Measurements from ENCODE around the gene PGRMC1. TPM values are rescaled to one million over a fixed set of nuclear protein-coding genes. Genes with fewer than 3 reads are reported as not detected.
A peak's percentile ranks its signal among the peaks of the same experiment; 100 is the strongest.
"Not testable (repeated sequence)": the region's sequence is repeated elsewhere in the genome, so short reads cannot be mapped to it uniquely, and the experiment has no call there.

Gene PGRMC1
- 131 TPM for total RNA-seq

DNA sequence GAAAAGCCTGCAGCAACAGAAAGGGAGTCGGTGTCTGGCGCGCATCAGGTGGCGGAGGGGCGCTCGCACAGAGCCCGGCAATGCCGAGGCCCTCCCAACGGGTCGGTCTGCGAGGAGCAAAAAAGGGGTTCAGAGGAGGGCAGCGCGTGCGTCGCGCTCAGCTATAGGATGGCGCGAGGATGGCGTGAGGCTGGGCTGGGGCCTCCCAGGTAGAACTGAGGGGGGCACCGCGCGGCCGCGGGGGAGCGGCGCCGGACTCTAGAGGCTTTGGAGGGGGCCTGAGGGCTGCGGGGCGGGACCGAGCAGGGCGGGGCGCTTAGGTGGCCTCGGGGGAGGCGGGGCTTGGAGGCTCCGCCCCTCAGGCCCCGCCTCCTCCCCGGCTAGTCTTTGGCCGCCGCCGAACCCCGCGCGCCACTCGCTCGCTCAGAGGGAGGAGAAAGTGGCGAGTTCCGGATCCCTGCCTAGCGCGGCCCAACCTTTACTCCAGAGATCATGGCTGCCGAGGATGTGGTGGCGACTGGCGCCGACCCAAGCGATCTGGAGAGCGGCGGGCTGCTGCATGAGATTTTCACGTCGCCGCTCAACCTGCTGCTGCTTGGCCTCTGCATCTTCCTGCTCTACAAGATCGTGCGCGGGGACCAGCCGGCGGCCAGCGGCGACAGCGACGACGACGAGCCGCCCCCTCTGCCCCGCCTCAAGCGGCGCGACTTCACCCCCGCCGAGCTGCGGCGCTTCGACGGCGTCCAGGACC lies at the start of gene PGRMC1:
Gene PGRMC1 (plus strand): TSS at position 414 of the 751 bp plus-strand sequence. CDS start 79 bp downstream, at position 493.
- intact Hi-C loops (cut with DNase I): no loop called here

DNA sequence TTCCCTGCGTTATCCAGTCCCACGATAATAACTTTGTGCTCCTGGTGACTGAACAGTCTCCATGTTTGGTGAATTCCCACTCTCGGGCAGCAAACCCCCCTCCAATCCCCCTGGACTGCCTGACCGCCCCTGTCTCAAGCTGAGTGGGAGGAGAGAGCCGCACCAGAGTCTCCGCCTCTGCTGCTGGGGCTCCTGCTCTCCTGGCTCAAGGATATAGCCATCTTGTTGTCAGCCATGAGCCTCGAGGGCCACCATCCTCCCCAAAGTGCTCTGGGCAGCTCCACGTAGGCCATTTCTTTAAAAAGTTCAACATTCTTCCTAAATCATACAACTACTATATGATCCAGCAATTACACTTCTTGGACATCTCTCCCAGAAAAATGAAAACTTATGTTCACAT lies 49.3 kb upstream of the PGRMC1 start:
- intact Hi-C loops (cut with DNase I): no loop called here
- no peak for DNase-seq (ENCODE audit: low spot score)

More for the DNA sequence above, at the start of gene PGRMC1:
- peak; percentile 89 for DNase-seq (ENCODE audit: low spot score)
- peak; percentile 96 for ATAC-seq

DNA sequence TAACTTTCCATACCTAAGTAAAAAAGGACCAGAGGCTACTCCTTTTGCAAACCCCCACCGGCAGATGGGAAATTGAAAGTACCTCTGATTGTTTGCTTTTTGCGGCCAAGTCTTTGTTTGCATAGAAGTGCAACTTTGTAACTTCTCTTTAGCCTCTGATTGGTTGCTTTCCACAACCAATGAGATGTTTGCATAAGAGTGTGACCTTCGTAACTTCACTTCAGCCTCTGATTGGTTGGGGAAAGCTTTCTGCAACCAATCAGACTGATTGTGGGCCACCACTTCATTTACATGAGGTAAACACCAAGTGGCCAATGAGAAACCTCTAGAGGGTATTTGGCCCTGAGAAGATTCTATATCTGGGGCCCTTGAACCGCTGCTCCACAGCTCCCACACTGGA lies 48.8 kb upstream of the PGRMC1 start:
- DNase-seq (ENCODE audit: low spot score) (no peak), ATAC-seq (no peak)
- intact Hi-C loops (cut with DNase I): no loop called here

More for the DNA sequence above, 49.3 kb upstream of the PGRMC1 start:
- no peak for ATAC-seq

DNA sequence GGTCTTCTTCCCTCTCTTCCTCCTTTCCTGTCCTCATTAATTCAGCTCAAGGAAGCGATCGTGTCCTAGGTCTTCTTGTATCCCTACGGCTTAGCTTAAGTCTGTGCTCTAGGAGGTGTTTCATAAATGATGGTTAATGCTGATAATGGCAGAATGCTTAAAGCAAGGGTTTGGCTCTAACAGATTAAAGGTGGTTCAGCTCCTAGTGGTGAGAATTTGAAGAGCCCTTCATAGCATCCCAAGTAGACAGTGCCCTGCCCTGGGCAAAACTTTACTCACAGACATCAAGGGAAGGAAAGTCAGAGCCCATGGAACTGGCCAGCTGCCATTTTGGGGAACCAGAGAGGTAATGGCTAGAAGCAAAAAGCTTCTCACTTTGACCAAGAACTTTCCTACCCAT lies 47.0 kb upstream of the PGRMC1 start:
- DNase-seq (ENCODE audit: low spot score) (no peak), ATAC-seq (peak; percentile 1)
- intact Hi-C loops (cut with DNase I): no loop called here

DNA sequence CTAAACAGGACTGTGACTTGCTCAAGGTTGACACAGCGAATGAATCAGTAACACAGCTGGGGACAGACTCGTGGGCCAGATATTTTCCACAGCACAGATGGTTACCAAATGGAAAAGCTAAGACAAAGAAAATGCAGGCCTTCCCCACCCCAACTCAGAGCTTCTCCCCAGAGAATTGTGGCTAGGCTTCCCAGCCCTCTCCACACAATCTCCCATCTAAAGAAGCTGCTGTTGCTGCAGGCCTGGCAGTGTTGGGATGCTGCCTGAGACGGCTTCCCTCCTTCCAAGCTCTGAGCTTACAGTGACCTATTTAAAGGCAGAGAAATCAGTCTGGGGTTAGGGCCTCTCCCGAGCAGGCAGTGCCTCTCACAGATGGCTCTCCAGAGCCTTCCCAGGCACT lies 46.5 kb upstream of the PGRMC1 start:
- DNase-seq (ENCODE audit: low spot score): no peak
- ATAC-seq: peak; percentile 88
- intact Hi-C loops (cut with DNase I): no loop called here

DNA sequence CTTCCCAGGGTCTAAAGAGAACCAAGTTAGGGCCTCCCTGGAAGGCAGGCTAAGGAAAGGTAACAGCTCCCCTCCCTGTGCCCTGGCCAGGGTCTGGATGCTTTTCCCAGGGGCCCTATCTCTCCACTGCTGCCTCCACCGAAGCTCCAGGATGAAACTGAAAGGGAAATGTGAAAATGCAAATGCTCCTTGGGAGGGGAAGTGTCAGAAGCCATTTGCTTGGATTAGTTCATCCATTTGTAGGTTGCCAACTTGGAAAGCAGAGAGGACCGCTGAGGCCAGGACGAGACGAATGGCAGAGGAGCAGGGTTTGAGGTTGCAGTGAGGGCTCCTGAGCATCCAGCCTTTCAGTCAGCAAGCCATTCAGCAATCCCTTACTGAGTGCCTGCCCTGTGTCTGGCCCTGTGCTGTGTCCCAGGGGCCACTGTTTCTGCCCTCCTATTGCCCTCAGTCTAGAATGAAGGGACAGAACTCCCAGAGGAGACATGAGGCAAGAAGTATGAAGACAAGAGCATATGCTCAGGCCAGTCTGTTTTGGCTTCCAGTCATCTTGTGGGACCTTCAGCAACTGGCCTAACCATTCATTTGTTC lies 45.9 kb upstream of the PGRMC1 start:
- no peak for DNase-seq (ENCODE audit: low spot score)
- intact Hi-C loops (cut with DNase I): no loop called here
- ATAC-seq: peak; percentile 73

DNA sequence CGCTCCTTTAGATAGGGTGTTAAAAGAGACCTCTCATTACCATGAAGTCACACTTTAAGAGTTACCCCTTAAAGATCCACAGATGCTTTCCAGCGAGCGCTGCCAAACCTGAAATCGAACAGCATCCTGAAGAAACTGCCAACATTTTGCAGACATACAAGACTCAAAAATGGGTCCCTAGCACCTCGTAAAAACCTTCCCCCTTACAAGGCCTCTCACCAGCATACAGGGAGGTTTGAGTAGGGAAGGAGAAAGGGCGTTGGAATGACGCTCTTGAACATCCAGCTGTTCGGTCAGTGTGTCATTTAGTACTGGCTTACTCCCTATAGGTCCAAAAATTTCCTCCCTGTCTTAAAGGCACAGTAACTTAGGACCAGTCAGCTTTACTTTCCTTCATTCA lies 45.3 kb upstream of the PGRMC1 start:
- ATAC-seq (peak; percentile 88), DNase-seq (ENCODE audit: low spot score) (no peak)
- intact Hi-C loops (cut with DNase I): no loop called here

DNA sequence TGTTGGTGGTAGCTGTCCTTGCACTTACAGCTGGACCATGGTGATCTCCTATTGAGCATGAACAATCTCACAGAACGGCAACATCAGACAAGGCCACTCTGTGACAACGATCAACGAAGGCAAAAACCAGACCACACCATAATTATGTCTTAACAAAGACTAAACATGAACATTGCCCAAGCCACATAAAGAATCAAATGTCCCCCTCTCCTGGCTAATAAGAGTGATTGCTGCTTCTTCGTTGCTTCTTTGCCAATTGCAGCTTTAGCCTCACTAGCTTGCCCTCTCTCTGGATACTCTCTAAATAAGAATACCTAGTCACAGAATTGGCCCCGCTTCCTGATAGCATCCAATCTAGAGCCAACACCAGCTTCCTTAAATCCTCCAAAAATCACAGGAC lies 41.5 kb upstream of the PGRMC1 start:
- intact Hi-C loops (cut with DNase I): no loop called here
- ATAC-seq: no peak
- no peak for DNase-seq (ENCODE audit: low spot score)

DNA sequence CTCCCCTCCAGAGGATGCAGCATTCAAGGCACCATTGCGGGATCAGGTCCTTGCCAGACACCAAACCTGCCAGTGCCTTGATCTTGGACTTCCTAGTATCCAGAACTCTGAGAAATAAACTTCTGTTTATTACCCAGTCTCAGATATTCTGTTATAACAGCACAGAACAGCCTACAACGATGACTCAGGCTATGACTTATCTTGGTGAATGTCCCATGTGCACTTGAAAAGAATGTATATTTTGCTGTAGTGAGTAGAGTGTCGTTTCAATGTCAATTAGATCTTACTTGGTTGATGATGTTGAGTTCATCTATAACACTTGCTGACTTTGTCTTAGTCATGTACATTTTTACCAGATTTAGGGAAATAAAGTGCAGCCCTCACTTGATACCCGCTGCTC lies 34.5 kb upstream of the PGRMC1 start:
- intact Hi-C loops (cut with DNase I): no loop called here
- ATAC-seq: no peak
- no peak for DNase-seq (ENCODE audit: low spot score)

DNA sequence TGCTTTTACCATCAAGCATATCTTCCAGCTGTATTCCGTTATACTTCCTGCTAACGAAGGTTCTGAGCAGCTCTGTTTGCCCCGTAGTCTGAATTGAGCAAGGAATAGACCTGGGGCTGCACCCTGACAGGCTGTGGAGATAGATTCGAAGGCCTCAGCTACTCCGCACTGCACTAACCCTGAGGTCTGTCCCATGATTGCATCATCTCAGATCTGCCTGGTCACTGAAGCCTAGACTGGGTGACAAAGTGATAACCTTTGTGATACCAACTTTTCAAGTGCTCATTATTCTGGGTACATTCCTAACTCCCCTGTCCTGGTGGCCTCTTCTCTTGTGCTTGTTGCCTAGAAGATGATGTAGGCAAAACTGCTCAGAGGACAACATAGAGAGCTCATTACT lies 29.9 kb upstream of the PGRMC1 start:
- no peak for DNase-seq (ENCODE audit: low spot score)
- intact Hi-C loops (cut with DNase I): no loop called here
- ATAC-seq: no peak

DNA sequence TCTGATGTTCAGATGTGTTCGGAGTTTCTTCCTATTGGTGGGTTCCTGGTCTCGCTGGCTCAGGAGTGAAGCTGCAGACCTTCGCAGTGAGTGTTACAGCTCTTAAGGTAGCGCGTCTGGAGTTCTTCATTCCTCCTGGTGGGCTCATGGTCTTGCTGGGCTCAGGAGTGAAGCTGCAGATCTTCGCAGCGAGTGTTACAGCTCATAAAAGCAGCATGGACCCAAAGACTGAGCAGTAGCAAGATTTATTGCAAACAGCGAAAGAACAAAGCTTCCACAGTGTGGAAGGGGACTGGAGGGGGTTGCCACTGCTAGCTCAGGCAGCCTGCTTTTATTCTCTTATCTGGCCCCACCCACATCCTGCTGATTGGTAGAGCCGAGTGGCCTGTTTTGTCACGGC lies 28.6 kb upstream of the PGRMC1 start:
- ATAC-seq; DNase-seq (ENCODE audit: low spot score); intact Hi-C loops (cut with DNase I): not testable (repeated sequence)

DNA sequence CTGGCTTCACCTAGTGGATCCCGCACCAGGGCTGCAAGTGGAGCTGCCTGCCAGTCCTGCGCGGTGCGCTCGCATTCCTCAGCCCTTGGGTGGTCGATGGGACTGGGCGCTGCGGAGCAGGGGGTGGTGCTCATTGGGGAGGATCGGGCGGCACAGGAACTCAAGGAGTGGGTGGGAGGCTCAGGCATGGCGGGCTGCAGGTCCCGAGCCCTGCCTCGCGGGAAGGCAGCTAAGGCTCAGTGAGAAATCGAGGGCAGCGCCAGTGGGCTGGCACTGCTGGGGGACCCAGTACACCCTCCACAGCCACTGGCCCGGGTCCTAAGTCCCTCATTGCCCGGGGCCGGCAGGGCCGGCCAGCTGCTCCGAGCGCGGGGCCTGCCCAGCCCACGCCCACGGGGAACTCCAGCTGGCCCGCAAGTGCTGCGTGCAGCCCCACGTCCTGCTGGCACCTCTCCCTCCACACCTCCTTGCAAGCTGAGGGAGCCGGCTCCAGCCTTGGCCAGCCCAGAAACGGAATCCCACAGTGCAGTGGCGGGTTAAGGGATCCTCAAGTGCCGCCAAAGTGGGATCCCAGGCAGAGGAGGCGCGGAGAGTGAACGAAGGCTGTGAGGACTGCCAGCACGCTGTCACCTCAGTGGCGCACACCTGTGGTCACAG lies 27.6 kb upstream of the PGRMC1 start:
- DNase-seq (ENCODE audit: low spot score): no peak
- ATAC-seq: no peak
- intact Hi-C loops (cut with DNase I): no loop called here

DNA sequence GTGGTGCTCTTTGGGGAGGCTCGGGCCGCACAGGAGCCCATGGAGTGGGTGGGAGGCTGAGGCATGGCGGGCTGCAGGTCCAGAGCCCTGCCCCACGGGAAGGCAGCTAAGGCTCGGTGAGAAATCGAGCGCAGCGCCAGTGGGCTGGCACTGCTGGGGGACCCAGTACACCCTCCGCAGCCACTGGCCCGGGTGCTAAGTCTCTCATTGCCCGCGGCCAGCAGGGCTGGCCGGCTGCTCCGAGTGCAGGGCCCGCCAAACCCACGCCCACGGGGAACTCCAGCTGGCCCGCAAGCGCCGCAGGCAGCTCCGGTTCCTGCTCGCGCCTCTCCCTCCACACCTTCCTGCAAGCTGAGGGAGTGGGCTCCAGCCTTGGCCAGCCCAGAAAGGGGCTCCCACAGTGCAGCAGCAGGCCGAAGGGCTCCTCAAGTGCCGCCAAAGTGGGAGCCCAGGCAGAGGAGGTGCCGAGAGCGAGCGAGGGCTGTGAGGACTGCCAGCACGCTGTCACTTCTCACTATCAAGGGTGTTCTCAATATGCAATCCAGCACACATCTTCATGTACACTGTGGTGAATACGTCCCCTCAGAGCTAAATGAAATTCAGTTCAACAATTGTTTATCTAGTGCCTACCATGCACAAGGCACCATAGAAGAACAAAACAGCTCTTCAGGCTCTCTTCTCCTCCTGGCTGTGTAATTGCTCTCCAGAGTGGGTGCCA lies 25.0 kb upstream of the PGRMC1 start:
- DNase-seq (ENCODE audit: low spot score); ATAC-seq; intact Hi-C loops (cut with DNase I): not testable (repeated sequence)

DNA sequence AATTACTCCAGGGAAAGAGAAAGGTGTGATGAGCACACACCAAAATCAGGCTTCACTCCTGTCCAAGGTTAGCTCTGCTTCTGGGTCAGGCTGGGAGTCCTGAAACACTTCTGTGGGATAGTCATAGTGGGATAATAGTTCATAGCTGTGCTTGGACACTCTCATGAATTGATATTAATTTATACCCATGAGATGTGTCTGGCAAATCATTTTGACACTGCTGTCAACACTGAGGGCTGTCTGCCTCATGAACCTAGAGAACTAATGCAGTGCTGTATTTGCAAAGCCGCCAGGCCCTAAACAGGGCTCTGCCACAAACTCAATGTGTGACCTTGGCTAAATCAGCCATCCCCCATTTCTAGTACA lies 24.5 kb upstream of the PGRMC1 start:
- ATAC-seq (no peak), DNase-seq (ENCODE audit: low spot score) (no peak)
- intact Hi-C loops (cut with DNase I): no loop called here

DNA sequence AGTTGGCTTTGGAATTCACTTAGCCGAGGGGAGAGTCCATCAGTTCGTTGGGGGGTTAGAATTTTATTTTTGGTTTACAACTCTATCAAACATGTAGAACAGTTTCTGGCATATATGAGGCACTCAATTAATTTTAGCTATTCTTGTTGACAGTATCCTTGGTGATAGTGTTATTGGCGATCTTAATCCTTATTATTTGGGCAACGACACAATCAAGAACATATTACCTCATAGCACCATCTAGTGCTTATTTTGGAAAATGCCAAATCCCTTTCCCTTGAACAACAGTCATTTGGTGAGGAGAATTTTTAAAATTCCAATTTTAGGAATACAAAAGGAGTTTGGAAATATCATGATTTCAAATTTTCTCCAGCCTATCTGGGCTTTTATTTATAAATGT lies 17.9 kb upstream of the PGRMC1 start:
- intact Hi-C loops (cut with DNase I): no loop called here
- no peak for ATAC-seq
- no peak for DNase-seq (ENCODE audit: low spot score)

DNA sequence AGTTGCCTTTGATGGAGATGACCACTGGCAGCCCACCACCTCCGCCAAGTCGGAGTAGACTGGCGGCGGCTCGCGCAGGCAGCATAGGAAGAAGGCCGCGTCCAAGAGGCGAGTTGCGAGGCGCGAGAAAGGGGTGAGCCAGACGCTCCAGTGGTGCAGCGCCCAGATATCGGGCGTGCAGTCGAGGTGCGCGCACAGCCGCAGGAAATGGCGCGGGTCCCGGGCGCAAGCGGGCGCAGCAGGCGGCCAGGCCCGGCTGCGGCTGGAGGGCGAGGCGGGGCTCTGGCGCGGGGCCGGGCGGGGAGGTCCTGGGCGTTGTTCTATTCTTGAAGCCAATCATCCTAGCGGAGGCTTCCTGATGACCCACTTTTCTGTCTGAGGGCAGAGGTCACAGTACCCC lies 13.2 kb upstream of the PGRMC1 start:
- ATAC-seq: no peak
- intact Hi-C loops (cut with DNase I): no loop called here
- DNase-seq (ENCODE audit: low spot score): no peak

DNA sequence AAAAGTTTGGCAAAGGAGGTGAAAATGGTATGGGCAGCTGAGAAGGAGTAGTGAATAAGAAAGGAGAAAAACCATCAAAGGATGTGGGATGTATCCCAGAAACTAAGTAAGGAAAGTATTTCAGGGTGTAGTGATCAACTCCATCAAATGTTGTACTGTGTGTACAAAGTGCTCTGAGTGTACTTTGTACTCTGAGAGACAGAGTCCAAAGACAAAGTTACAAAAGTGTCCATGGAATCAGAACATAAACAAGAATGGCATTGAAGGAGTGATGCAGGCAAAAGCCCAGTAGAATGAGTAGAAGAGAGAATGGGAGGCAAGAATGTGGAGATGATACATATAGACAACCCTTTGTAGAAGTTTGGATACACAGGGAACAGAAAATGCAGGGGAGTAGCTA lies 12.3 kb upstream of the PGRMC1 start:
- intact Hi-C loops (cut with DNase I): no loop called here
- ATAC-seq: no peak
- DNase-seq (ENCODE audit: low spot score): no peak

DNA sequence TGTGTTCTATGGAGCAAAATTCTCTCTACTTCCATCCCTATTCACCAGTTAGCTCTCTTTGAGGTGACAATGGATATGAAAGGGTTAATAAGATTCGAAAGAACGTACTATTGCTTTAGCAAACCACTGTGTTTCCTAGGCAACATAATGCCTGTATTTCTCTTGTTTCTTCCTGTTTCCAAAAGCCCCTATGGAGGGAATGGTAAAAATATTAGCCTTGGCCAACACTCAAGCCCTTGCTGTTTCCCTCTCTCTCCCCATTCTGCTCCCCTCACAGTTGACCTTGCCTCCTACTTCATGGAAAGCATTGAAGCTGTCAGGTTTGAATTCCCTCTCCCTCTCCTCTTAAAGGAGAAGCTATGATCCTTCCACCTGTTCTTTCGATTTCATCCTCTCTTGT lies 9.6 kb upstream of the PGRMC1 start:
- DNase-seq (ENCODE audit: low spot score): no peak
- no peak for ATAC-seq
- intact Hi-C loops (cut with DNase I): no loop called here

DNA sequence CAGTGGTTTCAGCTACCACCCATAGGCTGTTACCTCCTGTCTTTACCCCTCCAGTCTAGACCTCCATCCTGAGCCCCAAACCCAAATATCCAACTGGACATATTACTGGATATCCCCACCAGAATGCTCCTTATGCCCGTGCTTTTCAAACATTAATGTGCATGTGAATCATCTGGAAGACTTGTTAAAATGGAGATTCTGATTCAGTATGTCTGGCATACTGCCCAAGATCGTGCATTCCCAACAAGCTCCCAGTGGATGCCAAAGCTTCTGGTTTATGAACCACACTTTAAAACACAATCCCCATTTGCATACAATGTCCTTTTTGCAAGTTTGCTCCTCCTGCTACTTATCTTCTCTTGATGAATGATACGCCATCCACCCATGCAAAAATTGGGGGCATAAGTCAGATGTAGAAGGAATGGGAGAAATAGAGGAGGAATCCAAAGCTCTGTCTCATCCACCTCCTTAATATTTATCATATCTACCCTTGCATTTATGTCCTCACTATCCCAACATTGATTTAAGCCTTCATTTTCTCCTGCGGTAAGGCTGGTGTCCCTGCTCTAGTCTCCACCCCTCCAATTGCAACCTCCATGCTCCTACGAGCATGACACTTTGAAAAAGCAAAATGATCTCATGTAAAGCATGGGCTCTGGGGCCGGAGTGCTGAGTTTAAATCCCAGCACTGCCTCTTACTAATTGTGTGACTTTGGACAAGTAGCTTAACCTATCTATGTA lies 7.4 kb upstream of the PGRMC1 start:
- intact Hi-C loops (cut with DNase I): no loop called here
- ATAC-seq (no peak), DNase-seq (ENCODE audit: low spot score) (no peak)
